GM10847 (cell line): ENCODE measurements around the gene CTBS.

Experiments
- POLR2A ChIP-seq: IDR thresholded peaks from 2 replicates; pipeline ENCODE4 v1.6.1; 2011; ENCODE audit not compliant: insufficient read length; ENCODE audit errors: extremely low read depth

Gene CTBS

GRCh38 chr1:84540759-84541158, 33.5 kb downstream of the CTBS start:
- no peak for TF ChIP-seq POLR2A

GRCh38 chr1:84539972-84540371, 34.3 kb downstream of the CTBS start:
- no peak for TF ChIP-seq POLR2A

- TF ChIP-seq POLR2A, result no peak
These were observed 35.6 kb downstream of the CTBS start for GRCh38 chr1:84538599-84538998.

GRCh38 chr1:84525779-84526178, 48.5 kb downstream of the CTBS start:
- TF ChIP-seq POLR2A, result no peak

GRCh38 chr1:84524590-84524989, 49.6 kb downstream of the CTBS start:
- TF ChIP-seq POLR2A, result no peak

GRCh38 chr1:84510668-84511067, 63.6 kb downstream of the CTBS start:
- no peak for TF ChIP-seq POLR2A

- no peak for TF ChIP-seq POLR2A
These were observed 64.1 kb downstream of the CTBS start for GRCh38 chr1:84510165-84510564.

GRCh38 chr1:84509029-84509428, 65.2 kb downstream of the CTBS start:
- no peak for TF ChIP-seq POLR2A

GRCh38 chr1:84508510-84508909, 65.7 kb downstream of the CTBS start:
- TF ChIP-seq POLR2A, result no peak

- no peak for TF ChIP-seq POLR2A
These were observed 67.3 kb downstream of the CTBS start for GRCh38 chr1:84506729-84507453.

GRCh38 chr1:84506002-84506728, 68.1 kb downstream of the CTBS start, which contains the start of the genes GNG5 and SPATA1:
GNG5 (minus strand) TSS chr1:84506581; CDS start chr1:84506091, 490 bp downstream.
SPATA1 (plus strand) TSS chr1:84506386; CDS start chr1:84516360, 9,974 bp downstream.
- peak; percentile 57 for TF ChIP-seq POLR2A

- no peak for TF ChIP-seq POLR2A
These were observed 68.7 kb downstream of the CTBS start for GRCh38 chr1:84505493-84506001.

GRCh38 chr1:84504580-84505492, 69.4 kb downstream of the CTBS start:
- TF ChIP-seq POLR2A, result no peak

GRCh38 chr1:84502927-84503326, 71.3 kb downstream of the CTBS start:
- no peak for TF ChIP-seq POLR2A
